Upper lobe of left lung (tissue), 4 donors: Measurements from ENCODE around the gene KRTAP5-7.

Source experiments
- CTCF ChIP-seq, 6 experiments: fragments of 450-650 bp in 4 of 6; fragments of 200-600 bp in 2 of 6; sonication (generic) in 2 of 6; IDR thresholded peaks; one replicate each; pipeline ENCODE4 v1.5.1; 2016 to 2019; ENCODE audit warnings: antibody characterized with exemption in 6 of 6
- POLR2A ChIP-seq, 4 donors: fragments of 450-650 bp; IDR thresholded peaks; one replicate each; pipeline ENCODE4 v1.5.1; 2016 to 2017; ENCODE audit warnings: antibody characterized with exemption in 4 of 4, mild to moderate bottlenecking in 2 of 4
- POLR2AphosphoS5 ChIP-seq, 2 donors: sonication (generic); formaldehyde crosslinking; IDR thresholded peaks; one replicate each; pipeline ENCODE4 v1.5.1; 2017; ENCODE audit warnings: antibody characterized with exemption in 2 of 2

GRCh38 chr11:71548120-71548519 is 21.1 kb downstream of the KRTAP5-7 start, which contains the start of gene KRTAP5-9:
- TF ChIP-seq CTCF (IDR thresholded peaks at IDR 0.05): no peak
- no peak for TF ChIP-seq POLR2AphosphoS5 (IDR thresholded peaks at IDR 0.05)
- TF ChIP-seq POLR2A (IDR thresholded peaks at IDR 0.05): no peak
